CD4-positive, CD25-positive, alpha-beta regulatory T cell (primary cell): Measurements from ENCODE around the gene MOB1A. TPM values are rescaled to one million over a fixed set of nuclear protein-coding genes. Genes with fewer than 3 reads are reported as not detected.

Experiments
- ATAC-seq, 2 donors: fragments of 150-1000 bp; cut with Tn5 transposase; one replicate each; pipeline ENCODE4 v1.10.0; 2021; ENCODE audit warnings: low read depth in 2 of 2, moderate number of reproducible peaks in 2 of 2, moderate library complexity in 1 of 2
- DNase-seq, 3 donors: peaks; one replicate each; pipeline versions ENCODE4 v3.0.0 to v3.0.0-alpha.2; 2012 to 2022; ENCODE audit warnings: mixed read lengths in 1 of 3
- H3K27ac ChIP-seq: one replicate; pipeline ENCODE4 v1.7.0; 2013; ENCODE audit warnings: mild to moderate bottlenecking, low read length; ENCODE audit not compliant: insufficient read depth, poor library complexity, severe bottlenecking
- H3K27me3 ChIP-seq: one replicate; pipeline ENCODE4 v1.7.0; 2013; ENCODE audit warnings: low read length; ENCODE audit not compliant: control insufficient read depth, insufficient read depth
- H3K36me3 ChIP-seq: one replicate; pipeline ENCODE4 v1.7.0; 2013; ENCODE audit warnings: mild to moderate bottlenecking, low read length, moderate library complexity; ENCODE audit not compliant: control insufficient read depth, insufficient read depth
- H3K4me1 ChIP-seq: 2 replicates; pipeline ENCODE4 v1.7.0; 2013; ENCODE audit warnings: mild to moderate bottlenecking, low read length; ENCODE audit not compliant: insufficient read depth, control insufficient read depth, poor library complexity, severe bottlenecking
- H3K4me3 ChIP-seq: one replicate; pipeline ENCODE4 v1.7.0; 2013; ENCODE audit warnings: low read depth, mild to moderate bottlenecking, low read length, moderate library complexity
- H3K9me3 ChIP-seq, 2 experiments: 1 replicate in 1 of 2; 2 replicates in 1 of 2; pipeline ENCODE4 v1.7.0; 2013; ENCODE audit warnings: low read length in 2 of 2, mild to moderate bottlenecking in 1 of 2, moderate library complexity in 1 of 2; ENCODE audit not compliant: control insufficient read depth in 2 of 2
- H3K27ac Mint-ChIP-seq, 3 donors: one replicate each; pipeline ENCODE4 v1.8.0; 2020 to 2022; ENCODE audit warnings: mild to moderate bottlenecking in 3 of 3, mixed read lengths in 3 of 3, moderate library complexity in 2 of 3
- H3K27me3 Mint-ChIP-seq: one replicate; pipeline ENCODE4 v1.8.0; 2022; ENCODE audit warnings: mild to moderate bottlenecking, mixed read lengths
- H3K36me3 Mint-ChIP-seq: one replicate; pipeline ENCODE4 v1.8.0; 2020; ENCODE audit warnings: mixed read lengths
- H3K4me1 Mint-ChIP-seq, 4 donors: one replicate each; pipeline ENCODE4 v1.8.0; 2020 to 2022; ENCODE audit warnings: mixed read lengths in 4 of 4, mild to moderate bottlenecking in 1 of 4
- H3K4me3 Mint-ChIP-seq, 4 donors: one replicate each; pipeline ENCODE4 v1.8.0; 2020 to 2022; ENCODE audit warnings: mild to moderate bottlenecking in 4 of 4, mixed read lengths in 4 of 4, moderate library complexity in 3 of 4
- H3K9me3 Mint-ChIP-seq, 7 donors: one replicate each; pipeline ENCODE4 v1.8.0; 2020 to 2022; ENCODE audit warnings: mixed read lengths in 7 of 7, mild to moderate bottlenecking in 3 of 7, moderate library complexity in 2 of 7
- polyA plus RNA-seq, 4 donors: library from polyadenylated mRNA; unstranded; fragments of 300-500 nt; fragmentation: Illumina TruSeq; gene quantifications; one replicate each; pipeline ENCODE4 v1.2.3, GENCODE V29; 2021
- total RNA-seq: library from RNA; stranded (reverse); gene quantifications from one replicate; pipeline ENCODE4 v1.2.3, GENCODE V29; 2022

Gene MOB1A
- total and polyA plus RNA-seq, 5 donors from 2014 or later = 152 to 209 (median 162) TPM

DNA sequence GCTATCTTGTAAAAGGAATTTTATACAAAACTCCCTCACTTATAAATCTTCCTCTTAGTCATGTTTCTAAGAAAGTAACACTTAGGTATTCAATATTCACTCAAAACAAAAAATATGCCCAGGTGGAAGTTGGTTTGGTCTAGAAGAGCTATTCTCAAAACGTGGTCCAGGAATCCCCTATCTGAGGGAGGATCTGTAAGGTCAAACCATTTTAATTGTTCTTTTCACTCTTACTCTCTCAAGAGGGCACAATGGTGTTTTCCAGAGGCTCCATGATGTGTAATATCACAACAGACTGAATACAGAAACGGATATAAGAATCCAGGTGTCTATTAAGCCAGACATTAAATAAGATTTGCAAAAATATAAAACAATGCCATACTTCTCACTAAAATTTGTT is 9.9 kb downstream of the MOB1A start:
- no peak overlapping the region for H3K4me3 ChIP-seq
- no peaks in the 10 kb centered on the region for H3K4me1 ChIP-seq
- Mint-ChIP-seq H3K36me3 (peaks cover 40% of the 10 kb centered on the region), H3K27me3 (no peaks in the 10 kb centered on the region), H3K27ac (peak overlapping the region in 1 of 3 donors; percentile 38), H3K4me1 (peaks cover 9 to 38% (median 19%) of the 10 kb centered on the region in 4 donors), H3K4me3 (no peak overlapping the region), H3K9me3 (peaks cover 0 to 6% (median 0%) of the 10 kb centered on the region in 7 donors)
- ATAC-seq (no peak), DNase-seq (no peak)
- peaks cover 81% of the 10 kb centered on the region for H3K36me3 ChIP-seq
- peaks cover 3% of the 10 kb centered on the region in 2 experiments for H3K9me3 ChIP-seq
- no peak overlapping the region for H3K27ac ChIP-seq
- H3K27me3 ChIP-seq = no peaks in the 10 kb centered on the region

DNA sequence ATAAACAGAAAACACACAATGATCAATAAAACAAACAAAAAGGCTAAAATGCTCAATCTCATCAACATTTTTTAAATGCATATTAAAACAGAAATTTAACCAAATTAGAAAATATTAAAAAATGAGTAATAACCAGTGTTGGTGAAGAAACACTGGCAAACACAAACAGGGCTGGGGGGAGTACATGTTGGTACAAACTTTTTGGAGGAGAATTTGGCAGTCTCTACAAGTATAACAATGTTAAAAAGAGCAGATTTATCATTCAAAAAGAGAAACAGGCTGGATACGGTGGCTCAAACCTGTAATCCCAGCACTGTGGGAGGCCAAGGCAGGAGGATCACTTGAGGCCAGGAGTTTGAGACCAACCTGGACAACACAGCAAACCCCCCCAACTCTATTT is 13.9 kb downstream of the MOB1A start:
- H3K27ac Mint-ChIP-seq = peak overlapping the region in 1 of 3 donors; percentile 80
- peaks cover 35% of the 10 kb centered on the region for H3K36me3 Mint-ChIP-seq
- H3K4me1 Mint-ChIP-seq = peaks cover 4 to 20% (median 6%) of the 10 kb centered on the region in 4 donors

DNA sequence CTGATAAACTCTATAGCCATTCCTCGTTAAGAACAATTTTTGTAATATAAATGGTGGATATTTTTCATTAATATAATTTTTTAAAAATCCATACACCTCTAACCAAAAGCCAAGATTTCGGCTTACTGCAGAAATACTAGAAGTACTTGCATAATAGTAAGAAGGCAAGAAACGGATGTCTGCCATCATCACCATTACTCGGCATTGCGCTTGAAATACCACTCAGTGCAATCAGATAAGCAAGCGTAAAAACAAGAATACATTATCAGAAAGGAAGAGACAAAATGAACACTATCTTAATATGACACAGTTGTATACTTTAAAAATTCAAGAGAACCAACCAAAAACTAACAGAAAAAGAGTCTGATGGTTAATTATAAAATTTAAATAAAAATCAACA is 15.7 kb downstream of the MOB1A start:
- Mint-ChIP-seq H3K4me1 (peaks cover 4 to 14% (median 10%) of the 10 kb centered on the region in 4 donors), H3K27ac (no peak overlapping the region), H3K27me3 (no peaks in the 10 kb centered on the region), H3K9me3 (peaks cover 0 to 6% (median 0%) of the 10 kb centered on the region in 7 donors), H3K4me3 (no peak overlapping the region), H3K36me3 (peaks cover 31% of the 10 kb centered on the region)
- no peaks in the 10 kb centered on the region for H3K27me3 ChIP-seq
- H3K4me3 ChIP-seq = no peak overlapping the region
- H3K36me3 ChIP-seq = peaks cover 95% of the 10 kb centered on the region
- H3K9me3 ChIP-seq = peaks cover 3% of the 10 kb centered on the region in 2 experiments
- DNase-seq = no peak
- H3K27ac ChIP-seq = no peak overlapping the region
- no peaks in the 10 kb centered on the region for H3K4me1 ChIP-seq
- no peak for ATAC-seq

More for the DNA sequence above, 13.9 kb downstream of the MOB1A start:
- Histone ChIP-seq H3K36me3 (peaks cover 95% of the 10 kb centered on the region), H3K27ac (no peak overlapping the region), H3K27me3 (no peaks in the 10 kb centered on the region), H3K4me3 (no peak overlapping the region), H3K9me3 (peaks cover 3% of the 10 kb centered on the region in 2 experiments), H3K4me1 (no peaks in the 10 kb centered on the region)
- no peak for DNase-seq
- Mint-ChIP-seq H3K9me3 (peaks cover 0 to 6% (median 0%) of the 10 kb centered on the region in 7 donors), H3K4me3 (no peak overlapping the region), H3K27me3 (no peaks in the 10 kb centered on the region)
- no peak for ATAC-seq

DNA sequence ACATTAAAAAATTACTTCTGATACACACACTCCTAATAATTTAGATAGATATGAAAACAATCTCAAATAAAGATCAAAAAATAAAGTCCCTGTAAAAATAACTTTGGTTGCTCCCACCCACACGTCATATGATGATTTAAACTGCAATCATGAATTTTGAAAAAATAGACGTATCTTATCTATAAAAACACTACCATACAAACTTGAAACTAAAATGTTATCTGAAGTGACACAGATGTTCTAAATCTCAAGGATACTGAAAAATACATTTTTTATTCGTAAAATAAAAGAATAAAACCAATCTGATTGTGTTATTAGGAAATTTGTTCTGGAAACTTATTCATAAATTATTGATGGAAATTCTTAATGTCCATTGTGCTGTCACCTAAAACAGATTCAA is 22.8 kb downstream of the MOB1A start:
- ATAC-seq (no peak), DNase-seq (no peak)
- Mint-ChIP-seq H3K4me1 (peaks cover 0 to 19% (median 4%) of the 10 kb centered on the region in 4 donors), H3K36me3 (peaks cover 17% of the 10 kb centered on the region), H3K4me3 (no peak overlapping the region), H3K27me3 (no peaks in the 10 kb centered on the region), H3K27ac (no peak overlapping the region), H3K9me3 (no peaks in the 10 kb centered on the region)
- no peaks in the 10 kb centered on the region for H3K9me3 ChIP-seq
- no peak overlapping the region for H3K4me3 ChIP-seq
- H3K27me3 ChIP-seq = no peaks in the 10 kb centered on the region
- H3K36me3 ChIP-seq = peaks cover 83% of the 10 kb centered on the region
- no peaks in the 10 kb centered on the region for H3K4me1 ChIP-seq
- H3K27ac ChIP-seq = peak overlapping the region; percentile 7

DNA sequence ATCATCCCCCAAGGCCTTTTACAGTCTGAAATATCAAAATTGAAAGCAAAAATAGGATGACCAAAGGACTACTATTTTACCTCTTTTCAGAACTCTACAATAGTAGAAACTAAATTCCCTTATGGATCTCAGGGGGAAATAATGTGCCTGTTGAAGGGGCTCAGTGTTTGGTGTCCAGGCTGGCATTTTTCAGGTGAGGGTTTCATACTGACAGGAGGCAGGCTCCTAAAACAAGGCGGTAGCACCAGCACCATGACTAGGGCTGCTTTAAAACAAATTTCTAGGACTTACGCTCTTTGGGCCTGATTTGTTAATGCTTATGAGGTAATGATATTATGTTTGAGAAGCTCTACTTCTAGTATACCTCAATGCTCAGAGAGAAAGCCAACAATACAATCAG is 25.7 kb downstream of the MOB1A start:
- Histone ChIP-seq H3K27ac (no peak overlapping the region), H3K4me3 (no peak overlapping the region), H3K36me3 (peaks cover 57% of the 10 kb centered on the region), H3K9me3 (no peaks in the 10 kb centered on the region), H3K4me1 (peaks cover 6% of the 10 kb centered on the region), H3K27me3 (no peaks in the 10 kb centered on the region)
- DNase-seq = no peak
- Mint-ChIP-seq H3K36me3 (peaks cover 14% of the 10 kb centered on the region), H3K9me3 (no peaks in the 10 kb centered on the region), H3K27me3 (no peaks in the 10 kb centered on the region), H3K27ac (peak overlapping the region in 2 of 3 donors; percentile 15 to 56), H3K4me3 (no peak overlapping the region), H3K4me1 (peaks cover 0 to 11% (median 2%) of the 10 kb centered on the region in 4 donors)
- no peak for ATAC-seq

DNA sequence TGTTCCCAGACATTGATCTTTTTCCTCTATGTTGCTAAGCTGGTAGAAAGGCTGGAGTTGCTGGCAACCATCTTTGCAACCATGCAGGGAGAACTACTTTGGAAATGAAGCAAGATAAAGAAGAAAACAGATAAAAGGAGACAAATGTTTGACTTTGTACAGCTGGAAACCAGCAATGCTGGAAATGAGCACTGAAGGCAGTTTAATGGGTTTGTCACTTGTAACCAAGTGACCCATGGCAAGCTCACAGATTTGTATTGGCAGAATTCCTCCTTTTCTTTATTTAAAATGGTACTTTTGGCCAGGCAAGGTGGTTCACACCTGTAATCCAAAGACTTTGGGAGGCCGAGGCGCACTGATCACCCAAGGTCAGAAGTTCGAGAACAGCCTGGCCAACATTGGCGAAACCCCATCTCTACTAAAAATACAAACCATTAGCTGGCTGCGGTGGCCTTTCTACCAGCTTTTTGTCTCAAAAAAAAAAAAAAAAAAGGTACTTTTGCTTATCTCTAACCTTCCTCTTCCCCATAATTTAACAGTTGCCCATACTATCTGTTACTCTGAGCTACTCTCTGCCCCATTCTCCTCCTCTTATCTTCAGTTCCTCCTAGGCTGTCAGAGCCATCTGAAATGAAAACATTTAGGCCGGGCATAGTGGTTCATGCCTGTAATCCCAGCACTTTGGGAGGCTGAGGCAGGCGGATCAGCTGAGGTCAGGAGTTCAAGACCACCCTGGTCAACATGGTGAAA is 28.9 kb downstream of the MOB1A start:
- peaks cover 0 to 7% (median 5%) of the 10 kb centered on the region in 4 donors for H3K4me1 Mint-ChIP-seq
- Histone ChIP-seq H3K27me3 (no peaks in the 10 kb centered on the region), H3K4me3 (no peak overlapping the region), H3K36me3 (peaks cover 24% of the 10 kb centered on the region), H3K4me1 (peaks cover 19% of the 10 kb centered on the region), H3K9me3 (no peaks in the 10 kb centered on the region), H3K27ac (no peak overlapping the region)
- no peak for ATAC-seq
- no peak for DNase-seq
- peak overlapping the region in 1 of 3 donors; percentile 2 for H3K27ac Mint-ChIP-seq
- H3K9me3 Mint-ChIP-seq = no peaks in the 10 kb centered on the region
- H3K4me3 Mint-ChIP-seq = peak overlapping the region in 2 of 4 donors; percentile 20 to 74
- peaks cover 7% of the 10 kb centered on the region for H3K36me3 Mint-ChIP-seq
- H3K27me3 Mint-ChIP-seq = no peaks in the 10 kb centered on the region

DNA sequence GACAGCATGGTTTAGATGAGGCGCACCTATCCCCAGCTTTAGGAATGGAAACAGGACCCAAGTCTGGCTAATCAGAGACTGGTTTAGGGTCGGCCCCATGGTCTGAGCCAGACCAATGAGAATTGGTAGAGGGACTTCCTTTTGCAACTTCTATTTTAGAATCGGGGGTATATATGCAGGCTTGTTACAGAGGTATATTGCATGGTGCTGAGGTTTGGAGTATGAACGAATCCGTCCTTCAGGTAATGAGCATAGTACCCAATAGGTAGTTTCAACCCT is 29.5 kb downstream of the MOB1A start:
- no peak for DNase-seq
- Histone ChIP-seq H3K4me1 (peaks cover 19% of the 10 kb centered on the region), H3K27ac (no peak overlapping the region), H3K27me3 (no peaks in the 10 kb centered on the region), H3K9me3 (no peaks in the 10 kb centered on the region), H3K36me3 (peaks cover 21% of the 10 kb centered on the region), H3K4me3 (no peak overlapping the region)
- H3K27ac Mint-ChIP-seq = no peak overlapping the region
- peaks cover 0 to 7% (median 6%) of the 10 kb centered on the region in 4 donors for H3K4me1 Mint-ChIP-seq
- H3K4me3 Mint-ChIP-seq = no peak overlapping the region
- no peak for ATAC-seq
- H3K36me3 Mint-ChIP-seq = peaks cover 7% of the 10 kb centered on the region
- H3K27me3 Mint-ChIP-seq = no peaks in the 10 kb centered on the region
- H3K9me3 Mint-ChIP-seq = no peaks in the 10 kb centered on the region
